HL-60 (cell line): ENCODE data around the gene ANKS1B.

Experiments used
- POLR2AphosphoS5 ChIP-seq: IDR thresholded peaks from 2 replicates; pipeline ENCODE4 v1.6.1; 2012; ENCODE audit warnings: low read depth
- TF ChIP-seq, protein P1 (sequence below): IDR thresholded peaks from 2 replicates; pipeline ENCODE4 v1.6.1; 2012; ENCODE audit warnings: low read depth; ENCODE audit not compliant: insufficient replicate concordance

DNA sequence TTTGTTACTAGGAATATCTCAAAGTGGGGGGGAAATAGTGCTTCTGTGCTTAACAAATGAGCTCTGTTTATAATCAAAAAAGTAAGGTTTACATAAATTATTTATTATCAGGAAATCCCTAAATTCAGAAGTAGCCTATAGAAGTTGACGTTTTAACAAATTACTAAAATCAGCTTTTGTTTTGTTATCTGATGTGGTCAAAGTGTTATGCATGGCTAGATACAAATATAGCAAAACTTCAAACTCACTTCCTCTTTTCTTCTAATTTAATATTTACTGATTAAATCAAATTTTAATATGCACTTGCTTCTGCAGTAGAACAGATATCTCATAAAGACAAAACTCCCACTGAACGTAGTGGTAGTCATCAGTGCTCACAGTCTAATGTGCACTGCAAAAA, 289.7 kb downstream of the ANKS1B start:
- TF ChIP-seq POLR2AphosphoS5, result no peak
- TF ChIP-seq, protein P1, sequence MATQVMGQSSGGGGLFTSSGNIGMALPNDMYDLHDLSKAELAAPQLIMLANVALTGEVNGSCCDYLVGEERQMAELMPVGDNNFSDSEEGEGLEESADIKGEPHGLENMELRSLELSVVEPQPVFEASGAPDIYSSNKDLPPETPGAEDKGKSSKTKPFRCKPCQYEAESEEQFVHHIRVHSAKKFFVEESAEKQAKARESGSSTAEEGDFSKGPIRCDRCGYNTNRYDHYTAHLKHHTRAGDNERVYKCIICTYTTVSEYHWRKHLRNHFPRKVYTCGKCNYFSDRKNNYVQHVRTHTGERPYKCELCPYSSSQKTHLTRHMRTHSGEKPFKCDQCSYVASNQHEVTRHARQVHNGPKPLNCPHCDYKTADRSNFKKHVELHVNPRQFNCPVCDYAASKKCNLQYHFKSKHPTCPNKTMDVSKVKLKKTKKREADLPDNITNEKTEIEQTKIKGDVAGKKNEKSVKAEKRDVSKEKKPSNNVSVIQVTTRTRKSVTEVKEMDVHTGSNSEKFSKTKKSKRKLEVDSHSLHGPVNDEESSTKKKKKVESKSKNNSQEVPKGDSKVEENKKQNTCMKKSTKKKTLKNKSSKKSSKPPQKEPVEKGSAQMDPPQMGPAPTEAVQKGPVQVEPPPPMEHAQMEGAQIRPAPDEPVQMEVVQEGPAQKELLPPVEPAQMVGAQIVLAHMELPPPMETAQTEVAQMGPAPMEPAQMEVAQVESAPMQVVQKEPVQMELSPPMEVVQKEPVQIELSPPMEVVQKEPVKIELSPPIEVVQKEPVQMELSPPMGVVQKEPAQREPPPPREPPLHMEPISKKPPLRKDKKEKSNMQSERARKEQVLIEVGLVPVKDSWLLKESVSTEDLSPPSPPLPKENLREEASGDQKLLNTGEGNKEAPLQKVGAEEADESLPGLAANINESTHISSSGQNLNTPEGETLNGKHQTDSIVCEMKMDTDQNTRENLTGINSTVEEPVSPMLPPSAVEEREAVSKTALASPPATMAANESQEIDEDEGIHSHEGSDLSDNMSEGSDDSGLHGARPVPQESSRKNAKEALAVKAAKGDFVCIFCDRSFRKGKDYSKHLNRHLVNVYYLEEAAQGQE, result no peak
